NCI-H524 treated with DMSO at 0.1 percent for 48 hours (cell line): ENCODE data around the gene ADA.
A peak's percentile ranks its signal among the peaks of the same experiment; 100 is the strongest.

Experiments
- DNase-seq: peaks from one replicate; lab custom pipeline; 2025; lab: John Stamatoyannopoulos, UW

ADA gene

DNA sequence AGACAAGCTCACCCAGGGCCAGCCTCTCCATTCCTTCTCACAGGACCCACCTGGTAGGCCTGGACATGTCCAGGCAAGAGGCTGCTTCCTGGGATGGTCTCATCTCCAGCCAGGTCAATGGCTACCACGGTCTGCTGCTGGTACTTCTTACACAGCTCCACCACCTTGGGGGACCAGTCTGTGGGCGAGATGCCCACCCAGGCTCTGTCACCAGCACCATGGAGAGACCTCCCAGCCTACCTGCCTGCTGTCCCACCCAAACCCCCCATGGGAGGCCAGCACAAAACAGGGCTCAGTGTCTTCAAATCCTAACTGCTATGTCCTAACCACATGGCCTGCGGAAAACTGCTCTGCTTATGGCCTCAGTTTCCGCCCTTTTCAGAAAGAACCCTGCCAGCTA lies 27.3 kb downstream of the ADA start:
- DNase-seq: no peak

DNA sequence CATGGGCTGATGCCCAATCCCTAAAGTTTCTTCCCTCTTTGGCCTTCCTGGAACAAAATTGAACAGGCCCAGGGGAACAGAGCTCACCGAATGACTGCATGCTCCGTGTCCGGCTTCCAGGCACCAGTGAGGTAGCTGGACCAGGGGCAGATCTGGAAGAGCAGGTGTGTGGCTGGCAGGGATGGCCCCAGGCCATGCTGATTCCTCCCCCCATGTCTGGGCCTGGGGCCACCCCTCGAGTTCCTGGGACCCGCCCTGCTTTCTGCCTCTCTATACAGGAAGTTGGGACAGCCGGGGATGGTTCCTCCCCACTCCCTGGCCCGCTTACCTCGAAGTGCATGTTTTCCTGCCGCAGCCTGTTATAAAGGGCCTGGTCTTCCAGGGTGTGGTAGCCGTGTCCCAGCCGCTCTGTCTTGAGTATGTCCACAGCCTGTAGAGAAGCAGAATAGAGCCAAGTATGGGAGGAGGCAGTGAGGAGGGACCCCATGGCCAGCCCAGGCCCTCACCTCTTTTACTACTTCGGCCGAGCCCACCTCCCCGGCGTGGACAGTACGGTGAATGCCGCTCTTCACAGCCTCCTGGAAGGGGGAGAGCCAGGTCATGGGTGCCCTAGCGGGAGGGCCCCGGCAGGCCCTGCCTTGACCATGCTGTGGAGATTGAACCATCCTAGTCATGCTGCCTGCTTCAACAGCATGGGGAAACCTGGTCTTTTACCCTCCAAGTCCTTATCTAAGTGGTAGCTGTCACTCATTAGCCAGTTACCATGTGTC lies 28.8 kb downstream of the ADA start:
- no peak for DNase-seq

DNA sequence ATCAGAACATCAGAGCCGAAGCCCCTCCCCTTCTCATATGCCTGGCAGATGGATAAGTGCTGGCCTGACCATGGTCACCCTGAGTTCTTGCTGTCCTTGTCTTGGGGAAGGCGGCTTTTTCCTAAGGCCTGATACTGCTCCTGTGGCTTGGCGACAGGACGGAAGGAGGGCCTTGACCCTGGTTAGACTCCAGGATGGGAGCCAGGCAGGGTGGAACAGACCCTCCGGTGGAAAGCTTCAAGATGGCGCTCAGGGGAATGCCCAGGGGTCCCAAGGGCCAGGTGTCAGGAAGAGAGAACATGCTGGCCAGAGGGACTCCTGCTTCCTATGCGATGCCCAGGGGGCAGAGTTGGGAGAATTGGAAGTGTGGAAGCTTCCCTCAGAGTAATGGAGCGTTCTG lies 29.6 kb downstream of the ADA start:
- no peak for DNase-seq

DNA sequence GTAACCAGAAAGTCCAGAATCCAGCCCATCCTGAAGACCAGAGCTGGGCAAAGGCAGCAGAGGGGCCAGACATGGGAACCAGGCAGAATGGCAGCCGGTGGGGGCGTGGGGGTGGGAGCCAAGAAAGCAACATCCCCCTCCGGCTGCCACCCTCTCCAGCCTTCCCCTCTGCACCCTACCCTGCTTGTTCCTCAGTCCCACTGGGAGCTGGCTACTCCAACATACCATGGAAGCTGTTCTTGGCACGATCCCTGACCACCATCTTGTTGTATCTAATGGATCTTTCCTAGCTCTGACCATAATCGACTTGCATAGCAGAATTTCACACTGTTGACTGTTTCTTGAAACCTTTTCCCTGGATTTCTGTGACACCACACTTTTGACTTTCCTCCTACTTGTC lies 30.2 kb downstream of the ADA start:
- no peak for DNase-seq

DNA sequence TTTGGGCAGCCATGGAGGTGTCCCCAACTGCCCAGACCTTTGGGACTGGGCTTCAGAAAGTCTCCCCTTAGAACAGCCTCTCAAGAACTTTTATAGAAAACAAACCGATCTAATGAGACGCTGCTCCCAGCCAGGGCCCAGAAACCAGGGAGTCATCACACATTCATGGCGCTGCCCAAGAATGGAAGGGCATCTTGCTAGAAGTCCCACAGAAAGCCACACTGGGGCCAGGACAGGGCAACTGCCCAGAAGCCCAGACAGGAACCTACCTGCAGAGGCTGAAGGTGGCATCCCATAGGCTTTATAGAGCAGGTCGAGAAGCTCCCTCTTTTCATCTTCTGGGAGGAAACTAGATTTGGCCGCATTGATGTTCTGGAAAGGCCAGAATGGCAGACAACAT lies 31.5 kb downstream of the ADA start:
- DNase-seq: no peak

DNA sequence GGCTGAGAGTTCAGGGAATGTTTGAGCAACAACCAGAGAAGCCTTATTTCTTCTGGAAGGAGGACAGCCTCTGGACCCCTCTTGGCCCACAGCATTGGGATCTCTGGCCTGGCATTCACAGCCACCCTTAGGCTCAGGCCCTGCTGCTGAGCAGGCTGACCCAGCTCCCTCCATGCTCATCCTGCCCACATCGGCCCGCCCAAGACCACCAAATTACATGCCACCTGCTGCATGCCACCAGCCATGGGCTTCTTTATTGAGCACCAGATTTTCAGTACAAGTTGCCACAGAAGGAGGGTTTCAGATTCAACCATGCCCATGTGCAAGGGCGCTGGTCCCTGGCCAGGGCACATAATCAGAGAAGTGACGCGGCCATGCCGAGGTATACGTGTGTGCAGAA lies 32.2 kb downstream of the ADA start:
- no peak for DNase-seq

DNA sequence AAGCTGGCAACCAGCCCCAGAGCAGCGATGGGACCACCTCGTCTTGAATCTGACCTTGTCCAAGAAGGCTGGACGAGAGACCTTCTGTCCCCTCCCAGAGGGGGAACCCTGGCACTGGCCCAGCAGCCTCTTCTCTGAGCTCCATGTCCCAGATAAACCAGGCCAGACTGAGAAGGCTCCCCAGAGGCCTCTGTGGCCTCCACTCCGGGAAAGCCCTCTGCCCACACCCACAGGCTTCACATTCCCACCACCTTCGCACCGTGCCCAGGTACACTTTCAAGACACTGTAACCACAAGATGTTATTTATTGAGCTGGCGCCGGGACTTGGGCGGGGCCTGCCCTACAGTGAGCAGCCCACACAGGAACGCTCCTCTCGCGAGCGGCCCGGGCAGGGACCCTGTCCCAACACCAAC lies 33.2 kb downstream of the ADA start:
- no peak for DNase-seq

DNA sequence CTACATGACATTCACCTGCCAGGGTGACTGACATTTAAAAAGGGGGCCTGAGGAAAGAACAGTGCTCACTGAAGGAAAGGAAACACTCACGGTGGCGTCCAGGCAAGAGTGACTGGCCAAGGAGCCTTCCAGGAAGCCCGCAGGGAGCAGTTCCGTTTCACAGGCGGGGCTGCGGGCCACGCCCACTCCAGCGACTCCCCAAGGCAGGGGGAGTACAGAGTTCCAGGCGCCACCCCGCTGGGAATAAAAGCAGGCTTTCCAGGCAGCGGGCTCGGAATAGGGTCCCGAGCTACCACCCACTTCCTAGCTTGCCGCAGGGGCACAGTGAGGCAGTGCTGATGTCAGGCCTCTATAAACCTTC lies 34.9 kb downstream of the ADA start:
- no peak for DNase-seq

DNA sequence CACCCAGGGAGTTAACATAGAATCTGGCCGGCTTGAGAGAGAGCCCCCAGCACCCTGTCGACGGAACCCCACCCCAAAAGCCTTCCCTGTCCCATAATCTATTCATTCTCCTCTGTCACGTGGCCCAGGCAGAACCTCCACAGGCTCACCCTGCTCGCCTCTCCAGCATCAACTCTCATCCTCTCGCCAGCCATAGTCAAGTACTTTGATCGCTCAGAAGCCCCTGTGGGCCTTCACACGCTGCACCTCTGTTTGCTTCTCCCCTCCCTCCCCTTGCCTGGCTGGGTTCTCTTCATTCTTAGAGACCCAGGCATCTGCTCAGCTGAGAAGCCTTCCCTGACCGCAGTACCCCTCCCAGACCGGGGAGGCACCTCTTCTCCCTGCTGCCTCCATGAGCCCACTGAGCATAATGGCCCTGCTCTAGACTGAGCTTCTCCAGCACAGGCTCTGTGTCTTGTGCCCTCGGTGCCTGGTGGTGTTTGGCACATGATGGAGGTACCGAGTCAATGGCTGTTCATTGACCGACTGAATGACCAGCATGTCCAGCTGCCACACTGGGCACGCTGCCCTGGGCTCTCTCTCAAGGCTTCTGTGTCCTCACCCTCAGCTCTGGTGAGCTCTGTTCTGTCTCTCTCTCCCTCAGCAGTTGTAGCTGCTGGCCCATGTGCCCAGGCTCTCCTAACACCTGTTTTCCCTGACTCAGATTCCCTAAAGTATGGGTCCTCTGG lies 35.5 kb downstream of the ADA start:
- no peak for DNase-seq

DNA sequence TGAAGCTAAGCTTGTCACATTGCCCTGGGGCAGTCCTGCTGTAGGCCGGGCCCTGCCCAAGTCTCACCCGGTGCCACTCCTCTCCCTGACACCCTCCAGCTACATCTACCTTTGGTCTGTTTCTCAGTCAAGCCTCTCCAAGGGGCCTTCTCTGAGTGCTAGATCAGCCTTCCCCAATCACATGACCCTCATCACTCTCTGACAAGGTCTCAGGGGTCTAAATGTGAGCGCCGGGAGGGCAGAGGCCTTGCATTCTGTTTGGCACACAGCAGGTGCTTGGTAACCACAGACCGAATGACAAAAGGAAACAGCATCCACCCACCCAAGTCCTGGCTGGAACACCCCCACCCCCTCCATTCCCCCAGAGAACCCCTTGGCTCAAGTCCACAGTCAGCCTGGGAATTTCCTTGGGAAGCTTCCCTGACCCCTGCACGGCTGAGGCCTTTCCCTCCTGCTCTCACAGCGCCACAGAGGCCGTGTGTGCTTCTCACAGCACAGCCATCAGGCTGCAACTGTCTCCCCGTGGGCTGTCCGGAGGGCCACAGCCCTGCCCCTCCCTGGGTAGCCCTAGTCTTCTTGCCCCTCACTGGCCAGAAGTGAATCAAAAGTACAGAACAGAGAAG lies 36.2 kb downstream of the ADA start:
- DNase-seq: no peak

DNA sequence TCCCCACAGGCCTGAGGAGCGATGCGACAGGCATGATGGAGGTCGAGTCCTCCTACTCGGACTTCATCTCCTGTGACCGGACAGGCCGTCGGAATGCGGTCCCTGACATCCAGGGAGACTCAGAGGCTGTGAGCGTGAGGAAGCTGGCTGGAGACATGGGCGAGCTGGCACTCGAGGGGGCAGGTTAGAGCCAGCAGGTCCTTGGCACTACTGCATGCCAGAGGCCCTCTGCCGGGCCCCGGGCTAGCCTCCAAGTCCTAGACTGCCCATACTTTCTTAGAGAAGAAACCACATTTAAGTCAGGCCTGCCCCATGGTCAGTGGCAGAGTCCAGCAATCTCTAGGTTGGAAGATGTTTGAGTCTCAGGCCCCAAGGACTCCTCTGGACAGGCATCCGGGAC lies 37.0 kb downstream of the ADA start:
- DNase-seq: no peak

DNA sequence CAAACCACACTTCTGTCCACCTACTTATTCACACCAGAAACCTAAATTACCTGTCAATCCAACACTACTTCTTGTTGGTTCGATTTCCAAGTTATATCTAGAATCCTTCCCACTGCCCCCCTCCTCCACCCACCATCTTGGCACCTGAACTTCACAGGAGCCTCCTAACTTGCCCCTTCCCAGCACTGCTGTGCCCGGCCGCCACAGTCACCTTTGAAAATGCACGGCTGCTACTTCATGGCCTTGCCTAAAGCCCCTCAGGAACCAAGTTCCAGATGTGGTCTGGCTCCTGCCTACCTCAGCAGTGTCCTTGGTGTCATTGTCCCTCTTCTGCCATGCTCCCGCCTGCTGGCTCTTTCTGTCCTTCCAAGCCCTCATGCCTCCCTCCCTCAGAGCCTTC lies 37.9 kb downstream of the ADA start:
- no peak for DNase-seq

DNA sequence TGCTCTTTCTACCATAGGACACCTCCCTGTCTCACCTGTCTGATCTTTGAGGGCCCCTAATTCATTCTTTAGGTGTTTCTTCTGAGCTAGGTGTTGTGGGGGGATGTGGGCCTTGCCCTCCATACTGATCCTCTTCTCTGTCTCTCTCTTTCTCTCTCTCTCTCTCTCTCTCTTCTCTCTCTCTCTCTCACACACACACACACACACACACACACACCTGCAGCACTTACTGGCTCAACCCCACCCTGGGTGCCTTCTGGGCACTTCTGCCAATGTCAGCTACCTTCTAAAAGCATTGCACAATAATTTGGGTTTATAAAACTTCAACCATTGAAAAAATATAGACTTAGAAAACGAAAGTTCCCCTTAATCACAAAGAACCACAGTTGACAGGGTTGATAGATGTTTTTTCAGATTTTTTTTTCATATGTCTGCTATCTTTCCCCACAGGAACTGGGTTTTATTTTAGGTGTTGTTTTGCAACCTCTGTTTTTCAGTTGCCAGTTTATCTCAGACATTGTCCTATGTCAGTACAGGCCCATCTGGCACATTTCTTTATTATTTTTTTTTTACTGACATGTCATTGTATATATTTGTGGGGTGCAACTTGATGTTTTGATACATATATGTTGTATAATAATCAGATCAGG lies 41.1 kb downstream of the ADA start:
- DNase-seq: no peak

DNA sequence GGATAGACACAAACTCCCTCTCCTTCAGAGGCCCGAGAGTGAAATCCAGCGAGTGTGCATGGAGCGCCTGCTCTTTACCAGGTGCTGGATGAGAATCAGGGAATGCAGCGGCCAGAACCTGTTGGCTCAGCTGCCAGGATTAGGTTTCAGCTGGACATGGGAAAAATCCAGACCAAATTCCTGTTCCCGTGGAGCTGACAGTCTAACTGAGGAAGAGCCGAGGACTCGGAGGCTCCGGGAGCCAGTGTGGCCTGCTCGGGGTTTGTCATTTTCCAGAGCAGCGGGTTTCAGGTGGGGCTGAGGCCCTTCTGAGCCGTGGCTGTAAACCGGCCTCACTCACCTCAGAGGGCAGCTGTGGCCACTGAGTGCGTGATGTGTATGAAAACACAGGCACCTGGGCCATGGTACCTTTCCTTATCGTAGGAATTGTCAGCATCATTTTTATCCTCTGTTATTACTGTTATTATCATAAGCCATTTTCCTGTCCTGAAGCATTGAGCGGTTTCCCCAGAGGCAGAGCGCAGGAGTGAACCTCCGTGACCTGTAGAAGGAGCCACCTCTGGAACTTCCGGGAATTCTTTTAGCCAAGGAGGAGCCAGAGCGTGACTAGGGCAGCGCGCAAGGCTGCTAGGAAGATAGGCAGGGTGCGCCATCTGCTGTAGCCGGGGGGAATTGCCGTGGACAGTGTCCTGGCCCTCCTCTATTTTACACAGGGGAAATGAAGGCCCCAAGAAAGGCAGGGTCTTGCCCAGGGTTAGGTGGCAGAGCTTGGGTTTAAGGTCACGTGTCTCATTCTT lies 41.8 kb downstream of the ADA start:
- peak; percentile 11 for DNase-seq

DNA sequence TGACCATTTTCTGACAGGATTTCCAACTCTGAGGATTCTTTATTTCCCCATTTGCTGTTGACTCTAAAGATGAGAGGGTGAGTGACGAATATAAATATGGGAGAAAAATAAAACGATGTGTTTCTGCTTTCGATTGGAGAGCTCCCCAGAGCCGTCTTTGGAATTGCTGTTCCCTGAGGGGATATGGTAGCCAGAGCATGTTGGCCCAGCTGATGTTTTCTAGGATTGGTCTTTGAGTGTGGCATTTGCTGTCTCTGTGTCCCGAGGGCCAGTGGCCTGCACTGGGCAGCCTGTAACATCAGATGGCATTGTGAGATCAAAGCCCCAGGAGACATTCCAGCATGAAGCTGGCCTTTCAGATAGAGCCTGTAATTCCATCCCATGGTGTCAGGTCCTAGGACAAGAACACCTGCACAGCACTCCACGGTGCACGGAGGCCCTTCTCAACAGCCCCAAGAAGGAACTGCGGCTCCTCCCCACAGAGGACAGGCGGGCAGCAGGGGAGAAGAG lies 42.4 kb downstream of the ADA start:
- DNase-seq: no peak

DNA sequence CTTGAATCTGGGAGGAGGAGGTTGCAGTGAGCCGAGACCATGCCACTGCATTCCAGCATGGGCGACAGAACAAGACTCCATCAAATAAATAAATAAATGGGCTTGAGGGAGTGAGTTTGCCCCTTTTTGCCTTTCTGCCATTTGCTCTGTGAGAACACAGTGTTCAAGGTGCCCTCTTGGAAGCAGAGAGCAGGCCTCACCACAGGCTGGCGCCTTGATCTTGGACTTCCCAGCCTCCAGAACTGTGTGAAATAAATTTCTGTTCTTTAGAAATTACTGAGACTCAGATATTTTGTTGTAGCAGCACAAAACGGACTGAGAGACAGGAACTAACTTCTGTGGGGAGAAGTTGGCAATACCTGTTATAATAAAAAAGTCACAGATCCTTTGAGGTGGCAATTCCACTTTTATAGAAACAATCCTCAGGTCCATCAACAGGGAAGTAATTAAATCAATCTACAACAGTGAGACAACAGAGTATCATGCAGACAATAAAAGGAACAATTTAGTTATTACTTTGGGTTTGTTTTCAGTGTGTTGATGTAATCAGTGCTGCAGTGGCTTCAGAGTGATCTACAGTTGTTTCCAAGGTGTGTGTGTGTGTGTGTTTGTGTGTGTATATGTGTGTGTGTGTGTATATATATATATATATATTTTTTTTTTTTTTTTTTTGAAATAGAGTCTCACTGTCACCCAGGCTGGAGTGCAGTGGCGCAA lies 44.6 kb downstream of the ADA start:
- no peak for DNase-seq

DNA sequence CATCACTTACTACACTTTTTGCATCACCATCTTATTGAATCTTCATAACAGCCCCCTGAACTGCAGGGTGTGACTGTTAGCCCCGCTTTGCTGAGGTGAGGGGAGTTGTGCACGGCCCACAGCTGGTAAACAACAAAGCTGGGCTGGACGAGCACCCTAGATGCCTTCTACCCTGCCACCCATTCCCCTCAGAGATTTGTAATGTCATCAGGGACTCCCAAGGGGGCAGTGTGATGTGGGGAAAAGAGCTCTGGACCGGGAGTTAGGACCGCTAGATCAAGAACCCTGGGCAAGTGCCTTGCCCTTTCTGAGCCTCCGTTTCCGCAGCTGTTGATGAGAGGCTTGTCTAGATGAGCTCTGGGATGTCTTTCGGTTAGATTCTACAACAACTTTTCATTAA lies 48.2 kb downstream of the ADA start:
- DNase-seq: no peak

DNA sequence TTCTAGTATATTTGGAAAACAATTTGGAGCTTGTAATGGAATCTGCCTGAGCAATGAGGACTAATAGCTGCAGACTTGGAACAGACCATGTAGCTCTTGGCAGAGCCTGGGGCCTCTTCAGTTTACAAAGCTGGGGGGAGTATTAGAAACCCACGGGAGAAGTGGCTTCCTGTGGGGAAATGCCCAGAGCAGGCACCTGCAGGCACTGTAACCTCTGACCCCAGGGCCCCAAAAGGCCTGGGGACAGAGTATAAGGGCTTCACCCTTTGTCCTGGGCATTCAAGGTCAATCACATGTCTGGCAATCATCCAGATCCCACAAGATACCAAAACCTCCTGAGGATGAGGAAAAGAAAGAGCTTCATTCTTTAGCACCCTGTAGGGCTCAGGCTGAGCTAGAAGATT lies 49.7 kb downstream of the ADA start:
- DNase-seq: no peak

DNA sequence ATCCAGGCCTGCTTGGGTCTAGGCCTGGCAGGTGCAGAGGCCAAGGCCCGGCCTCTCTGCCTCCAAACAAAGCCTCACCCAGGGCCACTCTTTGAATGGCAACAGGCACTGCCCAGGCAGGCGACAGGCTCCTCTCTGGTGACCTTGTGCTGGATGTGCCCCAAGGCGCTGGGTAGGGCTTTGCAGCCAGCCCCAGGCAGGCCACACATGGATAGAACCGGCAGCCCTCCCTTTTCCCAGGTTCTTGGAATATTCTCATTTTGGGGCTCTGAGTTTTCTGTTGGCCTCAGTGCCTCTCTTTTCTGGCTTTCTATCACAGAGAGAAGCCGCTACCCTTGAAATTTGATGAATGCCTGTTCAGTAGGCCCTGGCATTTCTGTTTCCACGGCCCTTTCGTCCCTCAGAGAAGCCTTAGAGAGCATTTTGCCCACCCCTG lies 50.2 kb downstream of the ADA start:
- no peak for DNase-seq

DNA sequence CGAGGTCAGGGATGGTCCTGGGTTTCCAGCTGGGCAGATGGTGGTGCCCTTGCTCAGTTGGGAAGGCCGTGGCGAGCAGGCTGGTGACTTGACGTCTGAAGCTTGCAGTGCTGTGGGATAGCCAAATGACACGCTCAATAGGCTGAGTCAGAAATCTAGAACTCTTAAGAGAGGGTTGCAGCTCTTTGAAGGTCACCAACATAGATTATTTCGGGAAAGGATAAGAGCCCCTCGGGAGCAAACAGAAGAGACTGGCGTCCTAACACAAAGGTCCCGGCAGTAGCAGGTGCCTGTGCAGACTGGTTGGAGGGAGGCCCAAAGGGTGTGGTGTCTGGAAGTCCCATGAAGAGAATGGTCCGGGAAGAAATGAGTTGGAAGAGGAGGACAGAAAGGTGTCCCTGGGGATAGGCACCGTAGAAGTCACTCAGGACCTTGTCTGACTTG lies 50.7 kb downstream of the ADA start:
- no peak for DNase-seq

DNA sequence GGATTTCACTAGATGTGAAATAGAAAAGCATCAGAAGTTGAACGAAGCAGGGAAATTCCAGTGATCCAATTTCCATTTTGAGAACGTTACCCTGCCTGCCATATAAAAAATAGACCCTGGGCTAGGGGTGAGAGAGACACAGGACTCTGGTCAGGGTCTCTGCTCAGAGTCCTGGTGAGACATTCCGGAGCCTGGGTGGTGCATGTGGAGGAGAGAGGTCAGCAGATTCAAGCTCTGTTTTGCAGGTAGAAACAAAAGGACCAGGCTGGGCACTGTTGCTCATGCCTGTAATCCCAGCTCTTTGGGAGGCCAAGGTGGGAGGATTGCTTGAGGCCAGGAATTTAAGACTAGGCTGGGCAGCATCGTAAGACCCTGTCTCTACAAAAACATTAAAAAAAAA lies 51.2 kb downstream of the ADA start:
- DNase-seq: no peak
